ENCODE measurements around the gene MLC1.

DNA sequence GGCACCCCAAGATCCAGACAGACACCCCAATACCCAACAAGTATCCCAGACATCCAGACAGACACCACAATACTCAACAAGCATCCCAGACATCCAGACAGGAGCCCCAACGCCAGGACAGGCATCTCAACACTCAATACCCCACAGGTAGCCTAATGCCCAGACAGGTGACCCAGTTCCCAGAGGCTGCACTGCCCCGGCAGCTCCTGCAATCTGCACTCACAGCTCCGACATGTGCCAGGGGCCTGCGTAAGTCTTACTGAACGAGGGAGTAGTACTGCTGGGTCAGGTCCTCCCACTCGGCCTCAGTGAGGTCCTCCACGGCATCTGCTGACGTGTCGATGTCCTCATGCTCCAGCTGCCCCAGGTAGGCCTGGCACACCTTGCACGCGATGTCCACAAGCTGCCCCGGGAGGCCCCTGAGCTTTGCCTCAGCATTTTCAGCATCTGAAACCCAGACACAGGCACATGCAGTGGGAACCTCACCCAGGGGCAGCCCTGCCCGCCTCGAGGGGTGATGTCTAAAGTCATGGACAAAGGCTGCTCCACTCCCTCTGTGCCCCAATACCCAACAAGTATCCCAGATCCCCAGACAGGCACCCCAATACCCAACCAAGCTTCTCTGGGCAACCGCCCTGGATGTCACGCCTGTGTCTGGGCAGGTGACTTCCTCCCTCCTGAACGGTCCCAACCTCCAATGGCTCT, 43.7 kb downstream of the MLC1 start:
- TF ChIP-seq POLR2AphosphoS5 (IDR thresholded peaks at IDR 0.05) (no peak), CTCF (IDR thresholded peaks at IDR 0.05) (no peak), EP300 (IDR thresholded peaks at IDR 0.05) (no peak)

Data from gastroesophageal sphincter (tissue), 3 donors.